GM21526 (cell line): ENCODE measurements around the gene HID1.

ENCODE experiments used
- ATAC-seq: cut with Tn5 transposase; IDR thresholded peaks from one replicate; pipeline ENCODE4 v1.9.1; 2021; ENCODE audit warnings: moderate library complexity; ENCODE audit not compliant: unreplicated experiment, low FRiP score

The HID1 gene

GRCh38 chr17:74951680-74952421 is 20.7 kb downstream of the HID1 start:
- no peak for ATAC-seq

GRCh38 chr17:74951065-74951464 is 21.5 kb downstream of the HID1 start:
- no peak for ATAC-seq

GRCh38 chr17:74950207-74950606 is 22.4 kb downstream of the HID1 start:
- no peak for ATAC-seq

GRCh38 chr17:74949455-74950115 is 23.0 kb downstream of the HID1 start:
- ATAC-seq = no peak

GRCh38 chr17:74947041-74947754 is 25.4 kb downstream of the HID1 start:
- ATAC-seq = no peak

- ATAC-seq = no peak
Measured at GRCh38 chr17:74946641-74947040, 25.9 kb downstream of the HID1 start.

- no peak for ATAC-seq
Measured at GRCh38 chr17:74945543-74945942, 27.0 kb downstream of the HID1 start.

- no peak for ATAC-seq
Measured at GRCh38 chr17:74943808-74944522, 28.6 kb downstream of the HID1 start.

- ATAC-seq = no peak
Measured at GRCh38 chr17:74941128-74941725, 31.3 kb downstream of the HID1 start.

GRCh38 chr17:74939534-74939933 is 33.0 kb downstream of the HID1 start:
- no peak for ATAC-seq

- ATAC-seq = no peak
Measured at GRCh38 chr17:74938194-74938950, 34.2 kb downstream of the HID1 start.

GRCh38 chr17:74937064-74938051 is 35.2 kb downstream of the HID1 start:
- ATAC-seq = no peak

- no peak for ATAC-seq
Measured at GRCh38 chr17:74936470-74936799, 36.1 kb downstream of the HID1 start.

GRCh38 chr17:74935585-74936469 is 36.7 kb downstream of the HID1 start, which contains the start of gene OTOP3:
TSS of gene OTOP3 (plus strand) at chr17:74935898. CDS start at chr17:74935922, 24 bp downstream.
- no peak for ATAC-seq

- ATAC-seq = no peak
Measured at GRCh38 chr17:74935048-74935447, 37.5 kb downstream of the HID1 start.

GRCh38 chr17:74930535-74931036 is 42.0 kb downstream of the HID1 start:
- ATAC-seq = no peak

- no peak for ATAC-seq
Measured at GRCh38 chr17:74928786-74929185, 43.8 kb downstream of the HID1 start.
